ENCODE data around the gene SIX3.

The SIX3 gene

DNA sequence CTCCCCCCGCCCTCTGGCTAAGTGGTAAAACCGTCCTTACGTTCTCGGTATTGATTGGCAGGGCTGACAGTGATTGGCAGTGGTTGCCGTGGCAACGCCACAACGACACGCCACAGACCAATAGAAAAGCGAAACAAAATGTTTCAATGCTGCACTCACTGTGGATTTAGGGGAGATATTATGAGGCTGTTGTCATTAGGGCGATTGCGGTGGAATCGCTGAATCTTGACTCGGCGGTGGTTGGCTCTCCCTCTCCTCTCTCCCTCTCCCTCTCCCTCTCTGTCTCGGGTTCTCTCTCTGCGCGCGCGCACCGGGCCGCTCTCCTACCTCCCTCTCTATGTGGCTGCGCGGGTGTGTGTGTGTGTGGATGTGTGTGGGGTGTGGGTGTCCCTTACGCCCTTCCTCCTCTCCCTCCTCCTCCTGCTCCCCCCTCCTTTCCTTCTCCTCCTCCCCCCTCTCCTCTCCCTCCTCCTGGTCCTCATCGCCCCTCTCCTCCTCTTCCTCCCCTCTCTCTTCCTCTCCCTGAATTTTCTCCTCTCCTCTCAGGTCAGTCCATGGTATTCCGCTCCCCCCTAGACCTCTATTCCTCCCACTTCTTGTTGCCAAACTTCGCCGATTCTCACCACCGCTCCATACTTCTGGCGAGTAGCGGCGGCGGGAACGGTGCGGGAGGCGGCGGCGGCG is at the start of gene SIX3:
TSS of gene SIX3 (plus strand) at position 152 of the 684 bp plus-strand sequence. CDS start at position 555, 403 bp downstream.
- peak; percentile 5 for DNase-seq

DNA sequence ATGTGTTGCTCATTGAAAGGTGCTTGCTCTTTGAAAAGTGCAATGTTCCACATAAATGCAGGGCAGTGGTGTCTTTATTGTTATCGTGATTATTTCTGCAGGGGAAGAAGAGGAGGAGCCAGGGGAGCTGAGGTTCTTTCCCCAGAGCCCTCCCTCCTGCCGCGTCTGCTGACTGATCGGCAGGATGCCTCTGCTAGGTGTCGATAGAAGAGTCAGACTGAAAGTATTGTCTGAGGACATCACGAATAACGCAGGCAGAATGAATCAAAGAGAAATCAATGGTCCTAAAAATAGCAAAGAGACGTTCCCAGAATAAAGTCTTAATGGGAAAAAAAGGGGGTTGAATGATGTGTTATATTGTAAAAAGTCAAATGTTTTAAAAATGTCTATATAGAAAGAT is 47.4 kb upstream of the SIX3 start:
- no peak for DNase-seq

DNA sequence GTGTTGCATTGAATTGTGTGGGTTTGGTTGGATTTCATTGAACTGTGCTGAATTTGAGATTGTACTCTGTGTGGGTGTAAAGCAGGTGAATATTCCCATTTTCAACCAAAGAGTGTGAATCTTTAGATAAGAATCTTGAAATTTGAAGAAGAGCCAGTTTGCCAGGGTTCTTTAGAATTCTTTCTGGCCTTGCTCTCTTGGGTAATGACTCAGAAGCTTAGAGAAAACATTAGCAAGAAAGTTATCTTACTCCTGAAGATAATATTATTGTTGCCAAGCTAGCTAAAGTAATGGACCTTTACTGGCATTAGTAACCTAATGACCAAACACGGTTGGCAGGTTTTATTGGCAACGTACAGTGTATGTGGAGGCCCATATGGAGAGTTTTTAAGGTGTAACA is 46.4 kb upstream of the SIX3 start:
- no peak for DNase-seq

DNA sequence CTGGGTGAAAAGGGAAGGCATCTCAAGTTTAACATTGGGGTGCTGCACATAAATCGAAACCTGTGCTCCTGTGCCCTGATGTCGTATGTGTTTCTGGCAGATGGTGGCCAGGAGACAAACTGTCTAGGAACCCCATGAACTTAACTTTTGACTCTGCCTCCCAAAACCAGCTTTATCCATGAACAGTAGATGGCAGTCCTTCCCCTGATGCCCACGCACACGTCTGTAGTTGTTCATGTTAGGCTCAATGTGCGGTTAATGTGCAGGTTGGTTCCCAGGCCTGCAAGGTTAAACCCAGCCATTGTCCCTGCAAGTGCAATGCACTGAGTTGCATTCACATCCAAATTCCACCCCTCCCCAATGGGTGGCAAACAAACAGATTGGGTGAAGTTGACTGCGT is 44.1 kb upstream of the SIX3 start:
- DNase-seq, result no peak

DNA sequence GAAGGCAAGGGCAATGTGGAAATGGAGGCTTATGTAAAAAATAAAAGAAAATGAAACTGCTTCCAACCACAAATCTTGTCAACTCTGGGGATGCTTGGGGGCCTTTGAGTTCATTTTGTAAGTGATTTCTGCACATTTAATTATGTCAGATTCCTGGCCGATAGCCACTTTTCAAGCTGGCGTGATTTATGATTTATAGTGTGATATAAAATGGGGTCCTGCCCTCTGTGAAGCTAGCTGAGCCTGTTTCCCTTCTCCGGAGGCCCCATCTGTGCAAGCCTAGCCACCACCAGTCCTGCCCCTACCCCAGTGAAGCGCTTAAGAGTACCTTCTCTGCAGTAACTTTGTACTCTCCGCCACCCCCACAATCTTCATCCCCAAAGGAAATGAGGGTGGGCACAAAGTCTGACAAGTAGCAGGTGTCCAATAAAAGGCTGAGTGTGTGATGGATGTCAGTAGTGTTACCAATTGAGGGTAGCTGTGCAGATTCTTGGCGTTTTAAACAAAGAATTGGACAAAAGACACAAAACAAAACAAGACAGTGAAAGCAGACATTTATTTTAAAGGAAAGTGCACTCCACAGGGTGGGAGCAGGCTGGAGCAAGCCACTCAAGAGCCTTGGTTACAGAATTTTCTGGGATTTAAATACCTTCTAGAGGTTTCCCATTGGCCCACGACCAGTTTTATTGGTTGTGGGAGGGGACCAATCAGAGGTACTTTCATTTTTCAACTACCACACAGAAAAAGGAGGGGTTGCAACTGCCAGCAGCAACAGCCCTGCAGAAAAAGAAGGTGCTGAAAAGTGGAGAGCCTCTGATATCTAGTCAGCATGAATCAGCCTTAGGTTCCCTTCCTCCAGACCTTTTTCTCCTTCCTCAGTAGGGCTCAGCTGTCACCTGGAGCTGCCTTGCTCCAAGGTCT is 39.0 kb upstream of the SIX3 start:
- DNase-seq, result no peak

DNA sequence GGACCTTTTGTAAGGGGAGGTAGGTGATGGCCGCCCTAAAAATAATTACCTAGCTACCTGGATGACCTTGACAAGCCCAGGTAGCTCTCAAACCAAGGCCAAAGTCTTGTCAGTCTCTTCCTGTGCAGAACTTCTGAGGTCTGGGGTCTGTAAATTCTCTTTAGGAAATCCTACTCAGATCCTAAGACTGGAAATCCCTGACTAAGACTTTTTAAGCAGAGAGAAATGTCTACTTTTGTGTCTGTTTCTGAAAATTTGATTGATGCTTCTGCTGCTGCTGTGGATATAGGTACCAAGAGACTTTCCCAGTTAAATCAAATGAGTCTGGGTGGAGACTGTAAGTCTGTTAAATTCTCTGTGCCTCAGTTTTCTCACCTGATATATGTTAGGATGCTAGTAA is 36.9 kb upstream of the SIX3 start:
- DNase-seq, result no peak

DNA sequence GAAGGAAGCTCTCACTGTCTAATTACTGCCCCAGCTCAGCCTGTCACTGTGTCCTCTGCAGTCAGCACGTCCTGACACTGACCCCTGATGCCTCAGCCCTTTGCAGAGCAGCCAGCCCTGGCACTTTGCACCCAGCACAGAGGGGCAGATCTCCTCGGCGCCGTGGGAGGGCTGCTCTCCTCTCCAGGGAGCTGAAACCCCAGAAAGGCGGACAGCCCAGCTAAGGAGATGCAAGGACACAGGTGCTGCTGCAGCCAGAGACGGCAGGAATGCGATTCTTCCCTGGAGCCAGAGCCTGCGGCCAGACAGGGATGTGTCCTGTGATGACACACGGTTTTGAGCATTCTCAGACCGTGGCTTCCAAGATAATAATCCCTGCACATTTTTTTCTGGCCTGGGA is 34.5 kb upstream of the SIX3 start:
- no peak for DNase-seq

DNA sequence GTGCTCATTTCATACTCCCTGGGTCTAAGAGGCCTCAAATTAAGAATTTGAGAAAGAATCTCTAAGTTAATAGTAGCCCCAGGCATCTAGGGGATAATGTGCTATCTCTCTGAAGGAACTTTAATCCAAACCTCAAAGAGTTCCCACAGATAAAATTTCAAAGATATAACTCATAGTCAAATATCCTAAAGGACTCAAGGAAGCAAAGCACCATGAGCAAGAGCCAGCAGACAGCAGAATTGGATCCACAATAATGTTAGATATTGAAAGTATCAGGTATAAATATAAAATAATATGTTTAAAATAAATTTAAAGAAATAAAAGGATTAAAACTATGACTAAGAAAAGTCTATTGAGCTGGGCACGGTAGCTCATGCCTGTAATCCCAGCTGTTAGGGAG is 31.7 kb upstream of the SIX3 start:
- DNase-seq, result no peak

DNA sequence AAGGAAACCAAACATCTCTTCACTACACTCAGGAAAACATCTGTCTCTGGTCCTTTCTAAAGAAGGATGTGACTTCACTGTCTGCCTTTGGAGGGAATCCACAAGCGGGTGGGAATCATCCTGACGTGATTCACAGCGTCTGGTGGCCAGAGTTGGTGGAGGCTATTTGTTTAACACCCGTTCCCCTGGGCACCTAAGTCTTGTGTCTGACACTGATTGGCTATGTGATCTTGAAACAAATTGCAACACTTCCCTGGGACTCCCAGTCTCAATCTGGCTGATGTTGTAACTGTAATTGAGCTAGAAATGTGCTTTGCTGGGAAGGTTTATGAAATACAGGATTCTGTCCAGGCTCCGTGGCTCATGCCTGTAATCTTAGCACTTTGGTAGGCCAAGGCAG is 28.8 kb upstream of the SIX3 start:
- no peak for DNase-seq

DNA sequence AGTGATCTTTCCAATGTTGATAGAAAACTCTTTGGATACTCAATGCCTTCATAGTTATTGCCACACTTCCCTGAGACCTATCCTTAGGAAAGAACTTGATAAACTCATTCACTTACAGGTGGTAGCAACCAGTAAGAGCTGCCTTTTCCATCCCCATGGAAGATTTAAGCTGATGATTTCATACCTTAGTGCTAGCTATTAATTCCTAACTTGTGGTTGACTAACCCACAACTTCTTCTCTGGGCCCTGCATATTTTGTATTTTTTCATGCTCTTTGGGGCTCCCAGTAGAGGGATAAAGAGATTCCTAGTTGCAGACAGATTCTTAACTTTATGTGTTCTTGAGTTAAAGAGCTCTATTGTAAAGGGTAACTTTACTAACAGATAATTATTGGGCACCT is 25.2 kb upstream of the SIX3 start:
- no peak for DNase-seq

DNA sequence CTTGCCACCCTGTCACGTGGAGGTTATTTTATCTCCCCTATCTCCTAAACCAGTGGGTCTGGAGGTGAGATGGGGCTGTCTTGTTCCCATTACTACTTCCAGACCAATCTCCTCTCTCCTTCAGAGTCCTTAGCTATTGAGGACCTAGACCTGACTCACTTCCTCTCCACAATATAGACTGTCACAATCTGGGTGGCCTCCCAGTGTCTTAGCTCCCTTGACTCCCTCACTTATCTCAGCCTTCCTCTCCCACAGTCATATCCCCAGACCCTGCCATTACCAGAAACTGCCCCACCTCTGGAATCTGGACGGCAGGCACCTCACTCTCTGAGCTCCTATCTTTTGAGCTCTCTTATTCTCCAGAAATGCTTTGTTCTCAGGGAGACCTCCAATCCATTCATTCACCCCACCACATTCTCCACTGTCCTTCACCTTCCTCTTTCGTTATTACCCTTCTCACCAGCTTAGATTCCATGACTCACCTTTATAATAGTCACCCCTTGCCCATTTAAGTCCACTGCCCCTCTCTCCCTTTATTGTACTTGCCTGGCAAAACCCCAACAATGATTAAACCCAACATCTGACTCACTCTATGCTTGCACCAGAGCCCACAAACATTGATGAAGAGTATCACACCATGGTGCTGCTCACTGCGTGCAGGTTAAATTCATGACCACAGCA is 23.3 kb upstream of the SIX3 start:
- DNase-seq, result no peak

DNA sequence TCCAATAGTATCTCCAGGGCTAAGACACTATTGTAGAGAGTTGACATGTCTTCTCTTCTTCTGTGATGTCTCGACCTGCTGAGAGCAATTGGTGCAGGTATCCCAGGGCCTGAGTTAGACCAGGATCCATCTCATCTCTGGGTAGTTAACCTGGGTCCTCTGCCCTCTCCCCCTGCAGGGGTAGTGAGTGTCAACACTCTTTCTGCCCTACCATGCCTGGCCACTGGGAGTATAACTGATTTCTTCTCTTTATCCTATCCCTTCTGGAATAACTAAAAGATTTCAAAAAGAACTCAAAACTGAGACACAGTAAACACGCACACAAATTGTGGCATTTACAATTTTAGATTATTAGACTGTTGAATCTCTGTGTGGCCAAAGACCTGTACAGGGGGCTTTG is 20.8 kb upstream of the SIX3 start:
- DNase-seq, result no peak

DNA sequence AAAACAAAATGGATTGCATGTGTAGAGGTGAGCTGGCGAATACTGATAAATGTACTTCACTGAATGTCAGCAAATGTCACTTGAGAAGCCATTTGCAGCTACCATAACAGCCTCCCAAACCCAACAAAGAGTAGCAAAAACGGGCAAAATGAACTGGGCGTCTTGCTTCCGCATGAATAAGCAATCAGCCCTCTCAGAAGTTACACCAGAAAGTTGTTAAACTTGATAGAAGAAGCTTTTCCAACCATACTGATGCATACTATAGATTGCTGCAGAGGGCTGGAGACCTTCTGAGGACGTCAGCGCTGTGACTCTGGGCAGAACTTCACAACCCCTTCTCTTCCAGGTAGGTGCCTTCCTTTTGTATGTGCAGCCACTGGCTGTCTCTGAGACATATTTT is 18.7 kb upstream of the SIX3 start:
- no peak for DNase-seq

DNA sequence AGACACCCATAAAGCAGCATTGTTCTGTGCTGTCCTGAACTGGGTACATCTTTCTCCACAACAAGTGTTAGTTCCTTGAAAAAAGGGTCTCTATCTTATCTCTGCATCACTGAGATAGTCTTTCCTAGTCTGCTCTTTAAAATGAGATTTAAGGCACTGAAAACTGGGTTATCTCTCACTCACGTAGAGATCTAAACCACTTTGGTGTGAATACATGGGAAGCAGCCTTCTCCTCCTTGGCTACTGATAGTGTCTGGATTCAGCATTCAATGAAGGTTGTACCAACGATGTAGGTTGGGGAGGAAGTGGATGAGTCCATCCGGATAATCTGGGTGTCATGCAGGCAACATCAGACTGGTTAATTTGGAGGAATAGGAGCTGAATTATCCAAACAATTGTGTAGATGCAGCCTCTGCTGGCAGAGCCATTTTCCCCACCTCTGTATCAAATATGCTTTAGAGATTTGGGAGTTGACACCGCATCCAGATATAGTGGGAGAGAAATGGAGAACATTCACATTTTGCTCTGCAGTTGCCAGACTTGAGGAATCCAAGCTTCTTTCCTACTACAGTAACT is 15.9 kb upstream of the SIX3 start:
- no peak for DNase-seq

DNA sequence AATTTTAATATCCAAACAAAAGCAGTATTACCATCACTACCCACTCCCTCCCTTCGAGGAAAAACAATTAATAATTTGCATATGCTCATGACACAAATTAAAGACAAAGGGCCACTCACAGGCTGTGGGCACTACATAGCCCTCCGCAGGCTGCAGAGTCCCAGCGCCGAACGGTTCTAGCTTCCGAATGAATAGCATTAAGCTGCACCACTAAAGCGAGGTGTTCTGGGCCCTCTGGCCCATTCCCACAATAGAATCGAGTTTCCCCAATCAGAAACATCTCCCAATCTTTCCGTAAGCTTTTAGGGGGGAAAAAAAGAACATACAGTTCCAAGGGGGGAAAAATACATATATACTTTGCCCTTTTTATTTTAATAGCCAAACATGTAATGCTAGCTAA is 14.5 kb upstream of the SIX3 start:
- no peak for DNase-seq

DNA sequence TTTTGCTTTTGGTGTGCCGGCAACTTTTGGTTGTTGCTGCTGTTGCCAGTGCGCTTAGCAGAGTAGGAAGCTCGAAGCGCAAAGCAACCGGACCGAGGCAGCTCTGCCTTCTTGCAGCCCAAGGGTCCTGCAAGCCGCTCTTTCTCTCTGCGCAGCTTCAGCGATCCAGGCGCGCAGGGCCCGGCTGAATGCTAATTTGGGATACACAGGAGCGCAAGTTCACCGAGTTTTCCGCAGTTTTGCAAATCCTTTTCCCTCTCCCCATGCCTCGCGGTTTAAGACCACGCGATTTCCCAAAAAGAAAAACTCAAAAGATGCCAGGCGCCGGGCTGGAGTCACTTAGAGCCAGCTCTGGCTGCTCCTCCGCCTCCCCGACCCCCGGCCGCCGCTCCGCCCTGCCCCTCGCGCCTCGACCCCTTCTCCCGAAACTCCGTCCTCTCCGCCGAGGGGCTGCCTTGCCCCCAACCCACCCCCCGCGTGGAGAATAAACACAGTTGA is 13.5 kb upstream of the SIX3 start:
- no peak for DNase-seq

DNA sequence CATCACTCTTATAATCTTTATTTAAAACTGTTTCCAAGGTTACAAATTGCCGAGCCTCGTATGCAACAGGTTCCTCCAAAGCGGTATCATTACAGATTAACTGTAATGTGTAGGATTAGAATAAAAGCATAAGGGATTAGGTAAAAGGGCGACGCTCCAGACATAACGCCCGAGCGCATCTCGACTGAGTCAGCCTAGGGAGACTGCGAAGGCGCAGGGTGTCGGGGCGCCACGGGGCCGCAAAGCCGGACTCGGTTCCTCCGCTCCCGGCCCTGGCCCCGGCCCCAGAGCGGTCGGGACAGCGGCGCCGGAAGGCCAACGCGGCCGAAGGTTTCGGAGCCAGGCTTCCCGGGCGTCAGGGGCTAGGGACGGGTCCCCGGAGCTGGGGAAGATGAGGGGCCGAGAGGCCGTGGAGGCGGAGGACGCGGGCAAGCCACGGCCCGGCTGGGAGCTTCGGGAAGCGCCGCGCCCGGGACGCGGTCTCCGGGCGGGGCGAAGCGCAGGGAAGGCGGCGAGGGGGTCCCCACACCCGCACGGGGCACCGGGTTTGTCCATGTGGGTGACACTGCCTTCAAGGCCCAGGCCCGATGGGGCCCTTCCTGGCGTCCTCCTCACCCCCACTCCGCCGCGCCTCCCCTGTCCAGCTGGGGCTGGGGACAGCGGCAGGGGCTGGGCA is 12.9 kb upstream of the SIX3 start:
- DNase-seq, result no peak

DNA sequence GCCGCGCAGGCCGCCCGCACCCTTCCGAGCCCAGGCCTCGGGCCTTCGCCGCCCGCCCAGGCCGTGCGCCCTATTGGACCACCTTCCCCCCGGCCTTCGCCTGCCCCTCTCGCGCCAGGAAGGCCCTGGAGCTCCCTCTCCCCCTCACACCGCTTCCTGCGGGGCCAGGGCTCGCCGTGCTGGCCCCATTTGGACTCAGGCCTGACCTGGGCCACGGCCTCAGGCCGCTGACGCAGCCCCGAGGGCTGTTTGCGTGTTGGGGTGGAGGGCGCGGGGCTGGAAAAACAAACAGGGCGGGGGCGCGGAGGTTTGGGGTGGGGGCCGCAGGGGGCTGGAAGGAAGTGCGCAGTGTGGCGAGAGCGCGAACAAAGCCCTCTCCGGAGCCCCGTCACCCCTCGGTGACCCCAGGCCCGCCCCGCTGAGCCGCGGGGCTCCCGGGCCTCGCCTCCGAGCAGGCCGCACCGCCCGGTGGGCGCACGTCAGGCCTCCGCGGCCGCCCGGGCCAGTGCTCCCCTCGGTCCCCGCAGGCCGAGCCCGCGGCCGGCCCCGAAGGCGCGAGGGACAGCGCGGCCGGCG is 12.3 kb upstream of the SIX3 start:
- no peak for DNase-seq

DNA sequence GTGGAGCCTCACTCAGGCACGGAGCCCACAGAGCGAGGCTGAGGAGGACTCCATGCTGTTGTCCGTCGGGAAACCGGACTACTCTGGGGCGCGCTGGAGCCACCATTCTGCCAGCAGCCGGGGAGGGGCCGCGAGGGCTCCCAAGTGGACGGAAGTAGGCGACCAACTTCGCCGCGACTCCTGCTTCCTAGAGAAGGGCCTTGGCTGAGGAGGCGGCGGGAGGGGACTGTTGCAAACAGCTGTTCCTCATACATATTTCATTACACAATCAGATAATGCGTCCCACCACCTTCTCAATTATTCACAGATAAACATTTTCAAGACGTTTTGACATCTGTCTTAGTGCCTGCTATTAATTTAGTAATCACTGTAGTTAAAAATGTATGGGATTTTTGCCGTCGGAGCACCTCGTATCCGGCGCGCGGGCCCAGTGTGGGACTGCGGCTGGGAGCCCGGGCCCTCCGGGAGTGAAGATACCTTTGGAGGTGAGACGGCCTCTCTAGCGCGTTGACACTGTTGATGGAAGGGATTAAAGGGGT is 11.7 kb upstream of the SIX3 start:
- no peak for DNase-seq

DNA sequence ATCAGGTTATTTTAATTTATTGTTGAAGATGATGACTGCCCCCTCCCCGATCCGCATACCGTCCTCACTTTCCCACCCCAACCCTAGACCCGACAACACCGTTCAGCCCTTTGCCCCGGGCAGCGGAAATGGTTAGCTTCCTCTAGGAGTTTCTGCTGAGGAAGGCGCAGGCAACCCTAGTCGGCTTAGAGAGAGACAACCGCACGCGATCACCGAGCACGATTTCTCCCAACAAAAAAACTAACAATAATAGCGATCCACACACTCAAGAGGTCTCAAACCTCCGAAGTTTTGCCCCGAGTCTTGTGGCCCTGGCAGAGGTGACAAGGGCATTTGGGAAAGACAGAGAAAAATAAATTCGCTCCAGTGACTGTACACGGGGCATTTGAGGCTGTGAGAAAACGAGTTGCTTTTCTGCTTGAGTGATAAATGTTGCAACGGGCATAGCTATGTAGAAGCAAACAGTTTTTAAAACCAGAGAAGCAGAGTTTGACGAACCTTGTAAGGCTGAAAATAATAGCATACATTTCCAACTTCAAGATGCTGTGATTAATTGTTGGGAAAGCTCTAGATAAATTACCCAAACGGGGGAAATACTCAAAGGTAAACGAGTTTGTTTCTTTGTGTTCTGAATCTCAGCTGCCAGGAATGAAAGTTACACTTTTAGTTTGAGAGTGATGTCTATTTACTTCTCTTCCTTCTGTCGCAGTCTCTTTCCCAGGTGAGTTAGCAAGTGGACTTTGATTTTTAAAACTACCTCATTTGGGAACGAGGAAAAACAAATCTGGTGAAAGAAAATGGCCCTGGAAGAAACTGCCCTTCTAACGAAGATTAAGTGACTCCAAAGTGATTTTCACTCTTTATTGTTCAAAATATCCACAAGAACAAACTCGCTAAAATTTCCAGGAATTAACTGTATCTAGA is 11.0 kb upstream of the SIX3 start:
- DNase-seq, result no peak

Measured in activated CD4-positive, alpha-beta T cell treated with anti-CD3 and anti-CD28 coated beads, Interleukin-2, amount 50 U/mL, for 1 hour (primary cell).